RCC 7860 (cell line): ENCODE data around the gene TMC2.
"Not testable (repeated sequence)": the region's sequence is repeated elsewhere in the genome, so short reads cannot be mapped to it uniquely, and the experiment has no call there.

Source experiments
- DNase-seq: peaks from one replicate; pipeline ENCODE4 v3.0.0-alpha.2; 2015; ENCODE audit warnings: low spot score
- FAIRE-seq: peaks from 2 replicates; lab custom pipeline; 2012; peaks lifted over from hg19 to GRCh38; lab: Jason Lieb, UNC

Gene TMC2

GRCh38 chr20:2536560-2536986 lies at the start of gene TMC2:
Gene TMC2 (plus strand): TSS chr20:2536573. CDS start chr20:2536622, 49 bp downstream.
- DNase-seq = no peak
- FAIRE-seq = no peak

- FAIRE-seq = not testable (repeated sequence)
Measured at GRCh38 chr20:2502808-2503384, 33.5 kb upstream of the TMC2 start.

GRCh38 chr20:2504803-2505202 lies 31.6 kb upstream of the TMC2 start:
- not testable (repeated sequence) for DNase-seq, FAIRE-seq

More at GRCh38 chr20:2502808-2503384, 33.5 kb upstream of the TMC2 start:
- not testable (repeated sequence) for DNase-seq

GRCh38 chr20:2506426-2506825 lies 29.9 kb upstream of the TMC2 start:
- FAIRE-seq, DNase-seq: not testable (repeated sequence)

GRCh38 chr20:2507464-2507863 lies 28.9 kb upstream of the TMC2 start:
- FAIRE-seq = no peak
- no peak for DNase-seq

- FAIRE-seq (no peak), DNase-seq (no peak)
Measured at GRCh38 chr20:2507875-2508630, 28.3 kb upstream of the TMC2 start.

GRCh38 chr20:2508631-2509467 lies 27.5 kb upstream of the TMC2 start, which contains the start of gene ZNF343:
Gene ZNF343 (minus strand): TSS chr20:2508915. CDS start chr20:2493895, 15,020 bp downstream.
- peak; percentile 61 for DNase-seq
- FAIRE-seq = no peak

GRCh38 chr20:2509468-2509781 lies 26.9 kb upstream of the TMC2 start:
- DNase-seq = no peak
- no peak for FAIRE-seq

- DNase-seq (no peak), FAIRE-seq (no peak)
Measured at GRCh38 chr20:2509794-2510193, 26.6 kb upstream of the TMC2 start.

GRCh38 chr20:2515203-2515602 lies 21.2 kb upstream of the TMC2 start:
- DNase-seq = no peak

GRCh38 chr20:2516399-2516798 lies 20.0 kb upstream of the TMC2 start:
- DNase-seq (no peak), FAIRE-seq (no peak)

More at GRCh38 chr20:2515203-2515602, 21.2 kb upstream of the TMC2 start:
- no peak for FAIRE-seq

GRCh38 chr20:2518096-2518495 lies 18.3 kb upstream of the TMC2 start:
- no peak for FAIRE-seq

GRCh38 chr20:2518558-2518957 lies 17.8 kb upstream of the TMC2 start:
- FAIRE-seq = no peak

More at GRCh38 chr20:2518096-2518495, 18.3 kb upstream of the TMC2 start:
- no peak for DNase-seq

GRCh38 chr20:2519115-2519809 lies 17.1 kb upstream of the TMC2 start:
- no peak for DNase-seq
- no peak for FAIRE-seq

More at GRCh38 chr20:2518558-2518957, 17.8 kb upstream of the TMC2 start:
- DNase-seq = no peak

GRCh38 chr20:2520617-2521016 lies 15.8 kb upstream of the TMC2 start:
- no peak for FAIRE-seq
- no peak for DNase-seq

GRCh38 chr20:2521369-2522305 lies 14.7 kb upstream of the TMC2 start:
- FAIRE-seq (no peak), DNase-seq (no peak)

GRCh38 chr20:2522826-2523429 lies 13.4 kb upstream of the TMC2 start:
- DNase-seq, FAIRE-seq: not testable (repeated sequence)

- FAIRE-seq = no peak
Measured at GRCh38 chr20:2523919-2524708, 12.3 kb upstream of the TMC2 start.

More at GRCh38 chr20:2523919-2524708, 12.3 kb upstream of the TMC2 start:
- peak; percentile 35 for DNase-seq
